Panc1 (cell line): ENCODE data around the gene COL3A1. TPM values are rescaled to one million over a fixed set of nuclear protein-coding genes. Genes with fewer than 3 reads are reported as not detected.

ENCODE experiments used
- ATAC-seq: fragments of 200-7000 bp; cut with Tn5 transposase; 2 replicates; pipeline ENCODE4 v1.9.1; 2020; ENCODE audit warnings: mild to moderate bottlenecking, moderate library complexity
- BruUV-seq: library from RNA; stranded (reverse); fragments of 400-500 nt; replicated peaks from 2 replicates; lab custom pipeline; 2021; lab: Mats Ljungman, UMichigan
- CTCF ChIA-PET: fragments of 300-600 bp; sonication (Branson Sonifier 250); formaldehyde crosslinking; loops from one replicate; lab custom pipeline; 2022; ENCODE audit warnings: antibody characterized with exemption; lab: Charles Lee
- POLR2A ChIA-PET: fragments of 300-600 bp; sonication (Branson Sonifier 250); formaldehyde crosslinking; loops from one replicate; lab custom pipeline; 2022; ENCODE audit warnings: antibody characterized with exemption; lab: Charles Lee
- DNase-seq: peaks from one replicate; pipeline ENCODE4 v3.0.0-alpha.2; 2010; ENCODE audit warnings: low read depth, low spot score
- H3K27ac ChIP-seq: 2 replicates; pipeline ENCODE4 v1.5.1; 2011; ENCODE audit warnings: mild to moderate bottlenecking, low read length, inconsistent platforms
- H3K27me3 ChIP-seq: fragments of 200-500 bp; sonication (Bioruptor generic); 2 replicates; pipeline ENCODE4 v1.6.0; 2014; ENCODE audit warnings: low read length, inconsistent platforms; ENCODE audit not compliant: control insufficient read depth, insufficient read depth
- H3K36me3 ChIP-seq: fragments of 200-500 bp; sonication (Bioruptor generic); 2 replicates; pipeline ENCODE4 v1.5.1; 2014; ENCODE audit warnings: inconsistent platforms, mild to moderate bottlenecking, low read length, moderate library complexity; ENCODE audit not compliant: control insufficient read depth, insufficient read depth
- H3K4me1 ChIP-seq: 2 replicates; pipeline ENCODE4 v1.5.1; 2011; ENCODE audit warnings: inconsistent platforms, mild to moderate bottlenecking, low read length, moderate library complexity; ENCODE audit not compliant: control insufficient read depth, insufficient read depth
- H3K4me3 ChIP-seq, 2 experiments: 2 replicates each; pipeline ENCODE4 v1.5.1; 2011 to 2012; ENCODE audit warnings: low read depth in 2 of 2, low read length in 2 of 2, mild to moderate bottlenecking in 2 of 2, inconsistent platforms in 1 of 2, moderate library complexity in 1 of 2
- H3K9me3 ChIP-seq: fragments of 200-500 bp; sonication (Bioruptor generic); 2 replicates; pipeline ENCODE4 v1.5.1; 2014; ENCODE audit warnings: low read depth, mild to moderate bottlenecking, inconsistent platforms, low read length, moderate library complexity; ENCODE audit not compliant: control insufficient read depth, insufficient read depth
- CTCF ChIP-seq: fragments of 450-650 bp; IDR thresholded peaks from 2 replicates; pipeline ENCODE4 v1.5.1; 2017; ENCODE audit warnings: mild to moderate bottlenecking
- POLR2AphosphoS5 ChIP-seq: IDR thresholded peaks from 2 replicates; pipeline ENCODE4 v1.6.1; 2012; ENCODE audit warnings: mild to moderate bottlenecking, low read depth, low read length, moderate library complexity
- SIN3A ChIP-seq: IDR thresholded peaks from 2 replicates; pipeline ENCODE4 v1.6.1; 2012; ENCODE audit warnings: low read depth, mild to moderate bottlenecking, low read length, moderate library complexity, borderline replicate concordance; ENCODE audit not compliant: insufficient read depth
- TCF7L2 ChIP-seq: IDR thresholded peaks from 2 replicates; pipeline ENCODE4 v1.6.1; 2011; ENCODE audit warnings: mild to moderate bottlenecking, low read depth, low read length, inconsistent platforms
- in situ Hi-C: cut with HindIII; loops from 2 replicates; pipeline ENCODE4 v1.10.0; 2016; ENCODE audit warnings: low sequenced_read_pairs, low pct_unique_long_range_greater_than_20kb
- intact Hi-C: fragments of 100-400 bp; cut with micrococcal nuclease; formaldehyde crosslinking; loops from one replicate; pipeline ENCODE4 v1.10.0; 2022; ENCODE audit not compliant: unreplicated experiment
- total RNA-seq: library from RNA; stranded (reverse); gene quantifications from one replicate; pipeline ENCODE4 v1.2.1, GENCODE V29; 2021; ENCODE audit not compliant: unreplicated experiment
- TF ChIP-seq, protein P1 (sequence below), 2 experiments: IDR thresholded peaks; 2 replicates each; pipeline ENCODE4 v1.6.1; 2011 to 2012; ENCODE audit warnings: low read depth in 2 of 2, control low read depth in 1 of 2, low read length in 1 of 2, mild to moderate bottlenecking in 1 of 2, moderate library complexity in 1 of 2; ENCODE audit not compliant: insufficient read depth in 1 of 2

Gene COL3A1
- total RNA-seq, 1 experiment from 2014 or later: 6.9 TPM

- BruUV-seq: no TSS peak
- Histone ChIP-seq H3K27ac (no peak overlapping the region), H3K4me3 (no peak overlapping the region), H3K36me3 (no peaks in the 10 kb centered on the region), H3K9me3 (no peaks in the 10 kb centered on the region), H3K4me1 (no peaks in the 10 kb centered on the region), H3K27me3 (no peaks in the 10 kb centered on the region)
- ATAC-seq (no peak), DNase-seq (no peak)
- TF ChIP-seq POLR2AphosphoS5 (no peak), SIN3A (no peak), TCF7L2 (no peak), CTCF (no peak)
- TF ChIP-seq, protein P1, sequence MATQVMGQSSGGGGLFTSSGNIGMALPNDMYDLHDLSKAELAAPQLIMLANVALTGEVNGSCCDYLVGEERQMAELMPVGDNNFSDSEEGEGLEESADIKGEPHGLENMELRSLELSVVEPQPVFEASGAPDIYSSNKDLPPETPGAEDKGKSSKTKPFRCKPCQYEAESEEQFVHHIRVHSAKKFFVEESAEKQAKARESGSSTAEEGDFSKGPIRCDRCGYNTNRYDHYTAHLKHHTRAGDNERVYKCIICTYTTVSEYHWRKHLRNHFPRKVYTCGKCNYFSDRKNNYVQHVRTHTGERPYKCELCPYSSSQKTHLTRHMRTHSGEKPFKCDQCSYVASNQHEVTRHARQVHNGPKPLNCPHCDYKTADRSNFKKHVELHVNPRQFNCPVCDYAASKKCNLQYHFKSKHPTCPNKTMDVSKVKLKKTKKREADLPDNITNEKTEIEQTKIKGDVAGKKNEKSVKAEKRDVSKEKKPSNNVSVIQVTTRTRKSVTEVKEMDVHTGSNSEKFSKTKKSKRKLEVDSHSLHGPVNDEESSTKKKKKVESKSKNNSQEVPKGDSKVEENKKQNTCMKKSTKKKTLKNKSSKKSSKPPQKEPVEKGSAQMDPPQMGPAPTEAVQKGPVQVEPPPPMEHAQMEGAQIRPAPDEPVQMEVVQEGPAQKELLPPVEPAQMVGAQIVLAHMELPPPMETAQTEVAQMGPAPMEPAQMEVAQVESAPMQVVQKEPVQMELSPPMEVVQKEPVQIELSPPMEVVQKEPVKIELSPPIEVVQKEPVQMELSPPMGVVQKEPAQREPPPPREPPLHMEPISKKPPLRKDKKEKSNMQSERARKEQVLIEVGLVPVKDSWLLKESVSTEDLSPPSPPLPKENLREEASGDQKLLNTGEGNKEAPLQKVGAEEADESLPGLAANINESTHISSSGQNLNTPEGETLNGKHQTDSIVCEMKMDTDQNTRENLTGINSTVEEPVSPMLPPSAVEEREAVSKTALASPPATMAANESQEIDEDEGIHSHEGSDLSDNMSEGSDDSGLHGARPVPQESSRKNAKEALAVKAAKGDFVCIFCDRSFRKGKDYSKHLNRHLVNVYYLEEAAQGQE (IDR thresholded peaks at IDR 0.05; ENCODE audit: insufficient read depth in 1 of 2, low read depth in 2 of 2, low read length in 1 of 2): no peak
- in situ Hi-C loops (no loop called here), intact Hi-C loops (no loop called here)
- CTCF ChIA-PET: no interaction called here
- POLR2A ChIA-PET: no interaction called here
Measured at GRCh38 chr2:189015359-189015758, 41.2 kb downstream of the COL3A1 start.

DNA sequence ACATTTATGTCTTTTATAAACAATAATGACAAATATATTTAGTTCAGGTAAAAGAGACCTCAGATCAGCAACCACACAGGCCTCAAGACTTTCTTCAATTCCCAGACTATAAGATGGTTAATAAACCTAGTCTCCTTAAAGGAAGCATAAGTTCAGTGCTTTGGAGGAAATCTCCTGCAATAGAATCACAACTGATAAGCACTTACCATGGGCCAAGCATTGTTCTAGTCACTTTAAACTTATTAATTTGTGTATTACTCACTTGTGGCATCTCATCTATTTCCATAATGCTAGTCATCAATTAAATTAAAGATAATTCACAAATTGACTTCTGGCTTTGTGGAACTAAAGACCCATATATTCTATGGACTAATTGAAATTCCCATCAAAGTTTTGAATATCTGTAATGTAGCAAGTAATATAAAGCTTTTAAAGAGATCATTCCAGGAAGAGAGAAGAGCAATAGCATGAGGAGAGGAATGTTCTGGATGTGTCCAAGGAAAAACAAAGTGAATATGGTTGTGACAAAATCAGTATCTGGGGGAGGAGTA is 42.2 kb downstream of the COL3A1 start:
- intact Hi-C loops (no loop called here), in situ Hi-C loops (no loop called here)
- ChIA-PET CTCF (interaction anchor here (0.6 kb wide), 1 partner anchor 178 kb away, joined by 3 read pairs; no protein-coding TSS in a partner anchor), POLR2A (no interaction called here)
- no peak overlapping the region for H3K4me3 ChIP-seq
- H3K36me3 ChIP-seq: no peaks in the 10 kb centered on the region
- no peak for DNase-seq
- no peaks in the 10 kb centered on the region for H3K9me3 ChIP-seq
- no peaks in the 10 kb centered on the region for H3K27me3 ChIP-seq
- no peaks in the 10 kb centered on the region for H3K4me1 ChIP-seq
- no peak overlapping the region for H3K27ac ChIP-seq
- TF ChIP-seq, protein P1 (IDR thresholded peaks at IDR 0.05; ENCODE audit: insufficient read depth in 1 of 2, low read depth in 2 of 2, low read length in 1 of 2): no peak
- TF ChIP-seq SIN3A (no peak), CTCF (no peak), POLR2AphosphoS5 (no peak), TCF7L2 (no peak)
- BruUV-seq: no TSS peak
- no peak for ATAC-seq
